Karpas-422 (cell line): ENCODE results near the gene AHNAK. TPM values are rescaled to one million over a fixed set of nuclear protein-coding genes. Genes with fewer than 3 reads are reported as not detected.
"Not testable (repeated sequence)": the region's sequence is repeated elsewhere in the genome, so short reads cannot be mapped to it uniquely, and the experiment has no call there.

Source experiments
- DNase-seq: peaks from one replicate; pipeline ENCODE4 v3.0.0-alpha.2; 2015
- H2AFZ ChIP-seq: fragments of 200-600 bp; sonication (generic); 2 replicates; pipeline ENCODE4 v1.6.1; 2014; ENCODE audit warnings: antibody characterized with exemption, low read length, mixed read lengths
- H3K27ac ChIP-seq: fragments of 200-600 bp; sonication (generic); 2 replicates; pipeline ENCODE4 v1.5.1; 2014; ENCODE audit warnings: mild to moderate bottlenecking, low read length, moderate library complexity
- H3K27me3 ChIP-seq: fragments of 200-600 bp; sonication (generic); 2 replicates; pipeline ENCODE4 v1.6.1; 2014; ENCODE audit warnings: low read length, mixed read lengths
- H3K36me3 ChIP-seq: fragments of 200-600 bp; sonication (generic); 2 replicates; pipeline ENCODE4 v1.6.1; 2014; ENCODE audit warnings: low read length, mixed read lengths; ENCODE audit not compliant: insufficient read depth
- H3K4me1 ChIP-seq: fragments of 200-600 bp; sonication (generic); 2 replicates; pipeline ENCODE4 v1.6.1; 2014; ENCODE audit warnings: mild to moderate bottlenecking, low read length, mixed read lengths
- H3K4me2 ChIP-seq: fragments of 200-600 bp; sonication (generic); 2 replicates; pipeline ENCODE4 v1.6.1; 2014; ENCODE audit warnings: low read length, low read depth, mild to moderate bottlenecking; ENCODE audit not compliant: poor library complexity, severe bottlenecking
- H3K4me3 ChIP-seq: fragments of 200-600 bp; sonication (generic); 2 replicates; pipeline ENCODE4 v1.5.1; 2014; ENCODE audit warnings: mild to moderate bottlenecking, antibody characterized with exemption, low read length, mixed read lengths
- H3K79me2 ChIP-seq: fragments of 200-600 bp; sonication (generic); 2 replicates; pipeline ENCODE4 v1.6.1; 2014; ENCODE audit warnings: mild to moderate bottlenecking, low read length, mixed read lengths
- H3K9ac ChIP-seq: fragments of 200-600 bp; sonication (generic); 2 replicates; pipeline ENCODE4 v1.6.0; 2014; ENCODE audit warnings: low read length
- H3K9me2 ChIP-seq: fragments of 200-600 bp; sonication (generic), shearing (Covaris generic); replicated peaks from 2 replicates; pipeline ENCODE4 v1.6.0; 2014; ENCODE audit warnings: mild to moderate bottlenecking, low read length, moderate library complexity; ENCODE audit not compliant: insufficient read depth
- H3K9me3 ChIP-seq: fragments of 300-700, 200-600 bp; sonication (generic); 2 replicates; pipeline ENCODE4 v1.6.1; 2014; ENCODE audit warnings: low read length, mixed read lengths
- H4K20me1 ChIP-seq: fragments of 200-600 bp; sonication (generic); 2 replicates; pipeline ENCODE4 v1.6.1; 2014; ENCODE audit warnings: mild to moderate bottlenecking, antibody characterized with exemption, low read length, low read depth; ENCODE audit not compliant: insufficient read depth
- total RNA-seq: library from RNA; depleted of rRNA; stranded (reverse); fragments of >200 nt; shearing (Covaris generic); gene quantifications from 2 replicates; pipeline ENCODE4 v1.2.3, GENCODE V29; 2014; ENCODE audit warnings: low replicate concordance

Gene AHNAK
- total RNA-seq, 1 experiment from 2014 or later: 0.34 TPM

- Histone ChIP-seq H3K79me2 (no peaks in the 10 kb centered on the region), H3K9me2 (no peaks in the 10 kb centered on the region), H3K9me3 (no peaks in the 10 kb centered on the region), H3K27ac (no peak overlapping the region), H2AFZ (no peak overlapping the region), H3K27me3 (no peaks in the 10 kb centered on the region), H3K4me1 (0 out of 2 replicates have a peak, but pooled peaks cover 2% of the 10 kb centered on the region), H3K4me2 (no peak overlapping the region), H3K36me3 (no peaks in the 10 kb centered on the region), H3K4me3 (no peak overlapping the region), H3K9ac (no peak overlapping the region), H4K20me1 (no peaks in the 10 kb centered on the region)
- no peak for DNase-seq
Measured at GRCh38 chr11:62499944-62500649, 46.5 kb downstream of the AHNAK start.

- not testable (repeated sequence) for H3K4me1 ChIP-seq, H4K20me1 ChIP-seq, H3K4me3 ChIP-seq, H2AFZ ChIP-seq, H3K4me2 ChIP-seq, H3K9ac ChIP-seq, DNase-seq, H3K36me3 ChIP-seq, H3K27ac ChIP-seq, H3K9me2 ChIP-seq, H3K9me3 ChIP-seq, H3K27me3 ChIP-seq, H3K79me2 ChIP-seq
Measured at GRCh38 chr11:62499311-62499943, 47.2 kb downstream of the AHNAK start.

- Histone ChIP-seq H3K4me2 (no peak overlapping the region), H4K20me1 (no peaks in the 10 kb centered on the region)
Measured at GRCh38 chr11:62498492-62499286, 47.9 kb downstream of the AHNAK start.

DNA sequence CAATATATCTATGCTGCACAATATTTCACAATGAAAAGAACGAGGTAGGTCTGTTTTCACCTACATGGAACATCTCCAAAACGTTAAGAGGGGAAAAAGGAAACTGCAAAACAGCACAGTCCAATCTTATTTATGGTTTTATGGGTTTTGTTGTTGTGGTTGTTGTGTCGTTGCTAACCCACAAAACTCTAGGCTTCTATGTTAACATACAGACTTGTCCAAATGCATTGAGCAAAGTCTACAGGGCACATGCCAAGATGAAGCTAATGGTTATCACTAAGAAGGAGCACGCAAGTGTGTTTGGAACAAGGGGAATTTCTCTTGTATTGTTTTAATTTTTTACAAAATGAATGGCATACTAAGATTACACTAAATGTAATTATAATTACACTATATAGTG, 48.6 kb downstream of the AHNAK start:
- H2AFZ ChIP-seq: no peak overlapping the region
- no peaks in the 10 kb centered on the region for H3K36me3 ChIP-seq
- H3K27ac ChIP-seq: no peak overlapping the region
- no peak overlapping the region for H3K4me3 ChIP-seq
- H3K79me2 ChIP-seq: no peaks in the 10 kb centered on the region
- no peaks in the 10 kb centered on the region for H3K27me3 ChIP-seq
- DNase-seq: no peak
- H3K9me3 ChIP-seq: no peaks in the 10 kb centered on the region
- H3K4me2 ChIP-seq: no peak overlapping the region
- H3K4me1 ChIP-seq: 0 out of 2 replicates have a peak, but pooled peaks cover 2% of the 10 kb centered on the region
- no peak overlapping the region for H3K9ac ChIP-seq
- H3K9me2 ChIP-seq: no peaks in the 10 kb centered on the region
- no peaks in the 10 kb centered on the region for H4K20me1 ChIP-seq

More at GRCh38 chr11:62498492-62499286, 47.9 kb downstream of the AHNAK start:
- H3K9me3 ChIP-seq: no peaks in the 10 kb centered on the region
- H2AFZ ChIP-seq: no peak overlapping the region
- no peaks in the 10 kb centered on the region for H3K27me3 ChIP-seq
- no peaks in the 10 kb centered on the region for H3K36me3 ChIP-seq
- H3K9me2 ChIP-seq: no peaks in the 10 kb centered on the region
- no peak overlapping the region for H3K4me3 ChIP-seq
- 0 out of 2 replicates have a peak, but pooled peaks cover 2% of the 10 kb centered on the region for H3K4me1 ChIP-seq
- DNase-seq: no peak
- no peak overlapping the region for H3K9ac ChIP-seq
- no peak overlapping the region for H3K27ac ChIP-seq
- no peaks in the 10 kb centered on the region for H3K79me2 ChIP-seq

GRCh38 chr11:62497132-62497801, 49.3 kb downstream of the AHNAK start:
- Histone ChIP-seq H3K36me3 (no peaks in the 10 kb centered on the region), H3K4me2 (no peak overlapping the region), H3K9me3 (no peaks in the 10 kb centered on the region), H3K4me3 (no peak overlapping the region), H3K27ac (no peak overlapping the region), H3K27me3 (no peaks in the 10 kb centered on the region), H4K20me1 (no peaks in the 10 kb centered on the region), H2AFZ (no peak overlapping the region), H3K79me2 (no peaks in the 10 kb centered on the region), H3K9me2 (no peaks in the 10 kb centered on the region), H3K9ac (no peak overlapping the region), H3K4me1 (0 out of 2 replicates have a peak, but pooled peaks cover 2% of the 10 kb centered on the region)
- no peak for DNase-seq

- Histone ChIP-seq H3K4me1 (0 out of 2 replicates have a peak, but pooled peaks cover 2% of the 10 kb centered on the region), H3K9ac (no peak overlapping the region), H2AFZ (no peak overlapping the region), H3K9me2 (no peaks in the 10 kb centered on the region), H3K27ac (no peak overlapping the region), H3K4me3 (no peak overlapping the region), H3K4me2 (no peak overlapping the region), H4K20me1 (no peaks in the 10 kb centered on the region), H3K27me3 (no peaks in the 10 kb centered on the region), H3K9me3 (no peaks in the 10 kb centered on the region), H3K79me2 (no peaks in the 10 kb centered on the region), H3K36me3 (no peaks in the 10 kb centered on the region)
- DNase-seq: no peak
Measured at GRCh38 chr11:62496676-62497075, 49.9 kb downstream of the AHNAK start.

GRCh38 chr11:62494246-62494645, 52.4 kb downstream of the AHNAK start:
- Histone ChIP-seq H3K27ac (no peak overlapping the region), H4K20me1 (no peaks in the 10 kb centered on the region), H2AFZ (no peak overlapping the region), H3K4me3 (no peak overlapping the region), H3K9me2 (no peaks in the 10 kb centered on the region), H3K27me3 (no peaks in the 10 kb centered on the region), H3K4me2 (no peak overlapping the region), H3K36me3 (no peaks in the 10 kb centered on the region), H3K79me2 (no peaks in the 10 kb centered on the region), H3K4me1 (0 out of 2 replicates have a peak, but pooled peaks cover 2% of the 10 kb centered on the region), H3K9me3 (no peaks in the 10 kb centered on the region), H3K9ac (no peak overlapping the region)
- DNase-seq: no peak
